SK-N-MC (cell line): ENCODE results near the gene IL3RA.

Source experiments
- EZH2 ChIP-seq: fragments of 200-600 bp; sonication (generic); IDR thresholded peaks from one replicate; pipeline ENCODE4 v1.6.1; 2017; ENCODE audit warnings: antibody characterized with exemption
- FOXP2 ChIP-seq: optimal IDR thresholded peaks from 2 replicates; pipeline ENCODE3; 2011; ENCODE audit warnings: mild to moderate bottlenecking, moderate library complexity; ENCODE audit not compliant: insufficient read depth; ENCODE audit errors: extremely low read length, control extremely low read depth

DNA sequence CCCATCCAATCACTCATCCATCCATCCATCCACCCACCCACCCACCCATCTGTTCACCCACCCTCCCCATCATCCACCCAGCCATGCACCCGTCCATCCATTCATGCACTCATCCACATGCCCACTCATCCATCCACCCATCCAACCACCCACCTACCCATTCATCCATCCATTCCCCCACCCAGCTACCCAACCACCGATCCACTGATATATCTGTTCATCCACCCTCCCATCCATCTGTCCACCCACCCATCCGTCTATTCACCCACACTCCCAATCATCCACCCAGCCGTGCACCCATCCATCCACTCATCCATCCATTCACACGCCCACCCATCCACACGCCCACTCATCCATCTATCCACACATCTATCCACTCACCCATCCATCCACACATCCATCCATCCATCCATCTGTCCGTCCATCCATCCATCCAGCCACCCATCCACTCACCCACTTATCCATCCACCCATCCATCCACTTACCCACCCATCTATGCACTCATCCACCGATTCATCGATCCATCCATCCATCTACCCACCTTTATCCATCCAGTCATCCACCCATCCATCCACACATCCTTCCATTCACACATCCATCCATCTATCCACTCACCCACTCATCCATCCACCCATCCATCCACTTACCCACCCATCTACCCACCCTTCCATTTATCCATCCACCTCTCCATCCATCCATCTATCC, 87.7 kb downstream of the IL3RA start:
- no peak for TF ChIP-seq EZH2
- no peak for TF ChIP-seq FOXP2
